Measurements from ENCODE around the gene GPR149.

The GPR149 gene

GRCh38 chr3:154304116-154304786, 125.7 kb downstream of the GPR149 start:
- H3K4me3 ChIP-seq (ENCODE audit: low read depth, low read length), result no peak overlapping the region
- no peak for DNase-seq (ENCODE audit: low read depth)
- TF ChIP-seq, protein P1, sequence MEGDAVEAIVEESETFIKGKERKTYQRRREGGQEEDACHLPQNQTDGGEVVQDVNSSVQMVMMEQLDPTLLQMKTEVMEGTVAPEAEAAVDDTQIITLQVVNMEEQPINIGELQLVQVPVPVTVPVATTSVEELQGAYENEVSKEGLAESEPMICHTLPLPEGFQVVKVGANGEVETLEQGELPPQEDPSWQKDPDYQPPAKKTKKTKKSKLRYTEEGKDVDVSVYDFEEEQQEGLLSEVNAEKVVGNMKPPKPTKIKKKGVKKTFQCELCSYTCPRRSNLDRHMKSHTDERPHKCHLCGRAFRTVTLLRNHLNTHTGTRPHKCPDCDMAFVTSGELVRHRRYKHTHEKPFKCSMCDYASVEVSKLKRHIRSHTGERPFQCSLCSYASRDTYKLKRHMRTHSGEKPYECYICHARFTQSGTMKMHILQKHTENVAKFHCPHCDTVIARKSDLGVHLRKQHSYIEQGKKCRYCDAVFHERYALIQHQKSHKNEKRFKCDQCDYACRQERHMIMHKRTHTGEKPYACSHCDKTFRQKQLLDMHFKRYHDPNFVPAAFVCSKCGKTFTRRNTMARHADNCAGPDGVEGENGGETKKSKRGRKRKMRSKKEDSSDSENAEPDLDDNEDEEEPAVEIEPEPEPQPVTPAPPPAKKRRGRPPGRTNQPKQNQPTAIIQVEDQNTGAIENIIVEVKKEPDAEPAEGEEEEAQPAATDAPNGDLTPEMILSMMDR (IDR thresholded peaks at IDR 0.05; ENCODE audit: control insufficient read depth, extremely low read depth, insufficient read depth), result no peak

GRCh38 chr3:154301561-154301960, 128.4 kb downstream of the GPR149 start:
- no peak for DNase-seq (ENCODE audit: low read depth)
- TF ChIP-seq, protein P1 (IDR thresholded peaks at IDR 0.05; ENCODE audit: control insufficient read depth, extremely low read depth, insufficient read depth), result peak; percentile 29; the same call in 1 of the 2 replicates

GRCh38 chr3:154294016-154294415, 136.0 kb downstream of the GPR149 start:
- no peak for DNase-seq (ENCODE audit: low read depth)
- H3K4me3 ChIP-seq (ENCODE audit: low read depth, low read length), result no peak overlapping the region
- TF ChIP-seq, protein P1 (IDR thresholded peaks at IDR 0.05; ENCODE audit: control insufficient read depth, extremely low read depth, insufficient read depth), result no peak

More at GRCh38 chr3:154301561-154301960, 128.4 kb downstream of the GPR149 start:
- no peak overlapping the region for H3K4me3 ChIP-seq (ENCODE audit: low read depth, low read length)

GRCh38 chr3:154290187-154290586, 139.8 kb downstream of the GPR149 start:
- H3K4me3 ChIP-seq (ENCODE audit: low read depth, low read length), result no peak overlapping the region
- TF ChIP-seq, protein P1 (IDR thresholded peaks at IDR 0.05; ENCODE audit: control insufficient read depth, extremely low read depth, insufficient read depth), result no peak
- no peak for DNase-seq (ENCODE audit: low read depth)
